DMS114 treated with DMSO at 0.1 percent for 48 hours (cell line): ENCODE measurements around the gene LCAT.

Experiments used
- DNase-seq: peaks from one replicate; lab custom pipeline; 2025; ENCODE audit not compliant: unreplicated experiment; lab: John Stamatoyannopoulos, UW

LCAT gene

GRCh38 chr16:67934306-67935100 lies 9.4 kb downstream of the LCAT start:
- DNase-seq, result no peak

- DNase-seq, result no peak
Observed at GRCh38 chr16:67933805-67934204, 10.1 kb downstream of the LCAT start.

- DNase-seq, result no peak
Observed at GRCh38 chr16:67932462-67932840, 11.5 kb downstream of the LCAT start.

- no peak for DNase-seq
Observed at GRCh38 chr16:67931712-67932461, 12.0 kb downstream of the LCAT start, which contains the start of gene CTRL. Gene CTRL (minus strand): TSS chr16:67931862. CDS start chr16:67931852, 10 bp downstream.

- no peak for DNase-seq
Observed at GRCh38 chr16:67930678-67931211, 13.2 kb downstream of the LCAT start.

- no peak for DNase-seq
Observed at GRCh38 chr16:67930191-67930590, 13.7 kb downstream of the LCAT start.

- DNase-seq, result peak; percentile 23
Observed at GRCh38 chr16:67928561-67929364, 15.2 kb downstream of the LCAT start.

GRCh38 chr16:67928147-67928546 lies 15.8 kb downstream of the LCAT start:
- no peak for DNase-seq

- no peak for DNase-seq
Observed at GRCh38 chr16:67927131-67927941, 16.6 kb downstream of the LCAT start.

- no peak for DNase-seq
Observed at GRCh38 chr16:67926181-67926750, 17.7 kb downstream of the LCAT start.

GRCh38 chr16:67924140-67924906 lies 19.6 kb downstream of the LCAT start:
- DNase-seq, result no peak

GRCh38 chr16:67923414-67924116 lies 20.4 kb downstream of the LCAT start:
- no peak for DNase-seq

- no peak for DNase-seq
Observed at GRCh38 chr16:67922740-67923139, 21.2 kb downstream of the LCAT start.

GRCh38 chr16:67922221-67922620 lies 21.7 kb downstream of the LCAT start:
- DNase-seq, result no peak

- no peak for DNase-seq
Observed at GRCh38 chr16:67919622-67920221, 24.2 kb downstream of the LCAT start.

- no peak for DNase-seq
Observed at GRCh38 chr16:67917852-67918236, 26.1 kb downstream of the LCAT start.

GRCh38 chr16:67917140-67917851 lies 26.6 kb downstream of the LCAT start:
- DNase-seq, result no peak
